ENCODE measurements around the gene LIMCH1. TPM values are rescaled to one million over a fixed set of nuclear protein-coding genes. Genes with fewer than 3 reads are reported as not detected.

The LIMCH1 gene
- total RNA-seq, 1 donor from 2014 or later: 9.8 TPM

DNA sequence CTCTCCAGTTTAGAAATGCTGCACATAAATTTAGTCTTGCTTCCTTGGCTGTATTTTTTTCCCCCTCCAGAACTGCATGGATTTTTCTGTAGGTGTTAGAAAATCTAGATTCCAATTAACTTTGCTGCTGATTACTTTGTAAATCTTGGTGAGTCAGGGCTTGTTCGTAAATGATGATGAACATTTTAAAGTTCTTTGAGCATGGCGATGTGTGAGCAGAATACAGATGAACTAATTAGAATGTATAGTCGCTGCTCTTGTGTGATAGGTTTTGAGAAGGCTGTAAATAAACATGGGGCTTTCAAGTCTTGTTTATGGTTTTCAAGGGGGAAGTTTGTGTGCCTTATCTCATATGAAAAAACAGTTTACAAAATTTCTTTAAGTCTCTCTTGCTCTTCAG is 23.3 kb downstream of the LIMCH1 start:
- peaks cover 20% of the 10 kb centered on the region for H3K4me1 Mint-ChIP-seq
- Histone ChIP-seq H3K27me3 (no peaks in the 10 kb centered on the region), H4K20me1 (ENCODE audit: low read depth) (no peaks in the 10 kb centered on the region), H3K9me3 (ENCODE audit: low read depth) (no peaks in the 10 kb centered on the region), H3K27ac (no peak overlapping the region), H3K4me2 (no peak overlapping the region), H3K9ac (peak overlapping the region; percentile 4), H3K36me3 (no peaks in the 10 kb centered on the region), H3F3A (ENCODE audit: low read depth) (no peaks in the 10 kb centered on the region), H3K79me2 (ENCODE audit: low read depth) (no peaks in the 10 kb centered on the region), H3K4me3 (no peak overlapping the region), H3K4me1 (peaks cover 7% of the 10 kb centered on the region), H2AFZ (replicated peaks) (no peak overlapping the region)
- H3K27ac Mint-ChIP-seq: peak overlapping the region; percentile 32
- H3K4me3 Mint-ChIP-seq: no peak overlapping the region
- no peaks in the 10 kb centered on the region for H3K27me3 Mint-ChIP-seq (ENCODE audit: insufficient read depth, low read depth)
- H3K36me3 Mint-ChIP-seq: no peaks in the 10 kb centered on the region
- no peaks in the 10 kb centered on the region for H3K9me3 Mint-ChIP-seq
- no peak for DNase-seq (ENCODE audit: low spot score)
- TF ChIP-seq EZH2phosphoT487 (IDR thresholded peaks at IDR 0.05): no peak
- TF ChIP-seq, protein P1, sequence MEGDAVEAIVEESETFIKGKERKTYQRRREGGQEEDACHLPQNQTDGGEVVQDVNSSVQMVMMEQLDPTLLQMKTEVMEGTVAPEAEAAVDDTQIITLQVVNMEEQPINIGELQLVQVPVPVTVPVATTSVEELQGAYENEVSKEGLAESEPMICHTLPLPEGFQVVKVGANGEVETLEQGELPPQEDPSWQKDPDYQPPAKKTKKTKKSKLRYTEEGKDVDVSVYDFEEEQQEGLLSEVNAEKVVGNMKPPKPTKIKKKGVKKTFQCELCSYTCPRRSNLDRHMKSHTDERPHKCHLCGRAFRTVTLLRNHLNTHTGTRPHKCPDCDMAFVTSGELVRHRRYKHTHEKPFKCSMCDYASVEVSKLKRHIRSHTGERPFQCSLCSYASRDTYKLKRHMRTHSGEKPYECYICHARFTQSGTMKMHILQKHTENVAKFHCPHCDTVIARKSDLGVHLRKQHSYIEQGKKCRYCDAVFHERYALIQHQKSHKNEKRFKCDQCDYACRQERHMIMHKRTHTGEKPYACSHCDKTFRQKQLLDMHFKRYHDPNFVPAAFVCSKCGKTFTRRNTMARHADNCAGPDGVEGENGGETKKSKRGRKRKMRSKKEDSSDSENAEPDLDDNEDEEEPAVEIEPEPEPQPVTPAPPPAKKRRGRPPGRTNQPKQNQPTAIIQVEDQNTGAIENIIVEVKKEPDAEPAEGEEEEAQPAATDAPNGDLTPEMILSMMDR (IDR thresholded peaks at IDR 0.05): no peak
- TF ChIP-seq EZH2 (IDR thresholded peaks at IDR 0.05): no peak

- H3K4me3 Mint-ChIP-seq: no peak overlapping the region
Observed at GRCh38 chr4:41567186-41567585, 29.2 kb downstream of the LIMCH1 start.

GRCh38 chr4:41568363-41568762 is 30.4 kb downstream of the LIMCH1 start:
- Histone ChIP-seq H3K36me3 (no peaks in the 10 kb centered on the region), H3K27ac (no peak overlapping the region), H3K9me3 (ENCODE audit: low read depth) (no peaks in the 10 kb centered on the region), H3F3A (ENCODE audit: low read depth) (no peaks in the 10 kb centered on the region), H3K9ac (no peak overlapping the region), H2AFZ (replicated peaks) (no peak overlapping the region), H3K4me2 (no peak overlapping the region), H3K27me3 (no peaks in the 10 kb centered on the region), H3K4me1 (peaks cover 12% of the 10 kb centered on the region), H3K79me2 (ENCODE audit: low read depth) (no peaks in the 10 kb centered on the region), H3K4me3 (no peak overlapping the region), H4K20me1 (ENCODE audit: low read depth) (no peaks in the 10 kb centered on the region)
- DNase-seq (ENCODE audit: low spot score): no peak
- H3K27me3 Mint-ChIP-seq (ENCODE audit: insufficient read depth, low read depth): no peaks in the 10 kb centered on the region
- H3K27ac Mint-ChIP-seq: no peak overlapping the region
- no peaks in the 10 kb centered on the region for H3K36me3 Mint-ChIP-seq
- peaks cover 9% of the 10 kb centered on the region for H3K4me1 Mint-ChIP-seq
- no peak overlapping the region for H3K4me3 Mint-ChIP-seq
- H3K9me3 Mint-ChIP-seq: no peaks in the 10 kb centered on the region
- TF ChIP-seq EZH2phosphoT487 (IDR thresholded peaks at IDR 0.05) (no peak), EZH2 (IDR thresholded peaks at IDR 0.05) (no peak)
- TF ChIP-seq, protein P1 (IDR thresholded peaks at IDR 0.05): no peak

More at GRCh38 chr4:41567186-41567585, 29.2 kb downstream of the LIMCH1 start:
- Mint-ChIP-seq H3K4me1 (peaks cover 6% of the 10 kb centered on the region), H3K36me3 (no peaks in the 10 kb centered on the region), H3K27ac (no peak overlapping the region), H3K27me3 (ENCODE audit: insufficient read depth, low read depth) (no peaks in the 10 kb centered on the region), H3K9me3 (no peaks in the 10 kb centered on the region)
- Histone ChIP-seq H3K27me3 (no peaks in the 10 kb centered on the region), H3K27ac (no peak overlapping the region), H4K20me1 (ENCODE audit: low read depth) (no peaks in the 10 kb centered on the region), H2AFZ (replicated peaks) (no peak overlapping the region), H3K4me1 (peaks cover 12% of the 10 kb centered on the region), H3K4me2 (no peak overlapping the region), H3K4me3 (no peak overlapping the region), H3K9ac (no peak overlapping the region), H3K36me3 (no peaks in the 10 kb centered on the region), H3K9me3 (ENCODE audit: low read depth) (no peaks in the 10 kb centered on the region), H3K79me2 (ENCODE audit: low read depth) (no peaks in the 10 kb centered on the region), H3F3A (ENCODE audit: low read depth) (no peaks in the 10 kb centered on the region)
- TF ChIP-seq EZH2phosphoT487 (IDR thresholded peaks at IDR 0.05) (no peak), EZH2 (IDR thresholded peaks at IDR 0.05) (no peak)
- TF ChIP-seq, protein P1 (IDR thresholded peaks at IDR 0.05): no peak
- DNase-seq (ENCODE audit: low spot score): no peak
